Measurements from ENCODE around the gene IGF2BP2. TPM values are rescaled to one million over a fixed set of nuclear protein-coding genes. Genes with fewer than 3 reads are reported as not detected.

Gene IGF2BP2
- total RNA-seq, 1 donor from 2014 or later, result 17.4 TPM

DNA sequence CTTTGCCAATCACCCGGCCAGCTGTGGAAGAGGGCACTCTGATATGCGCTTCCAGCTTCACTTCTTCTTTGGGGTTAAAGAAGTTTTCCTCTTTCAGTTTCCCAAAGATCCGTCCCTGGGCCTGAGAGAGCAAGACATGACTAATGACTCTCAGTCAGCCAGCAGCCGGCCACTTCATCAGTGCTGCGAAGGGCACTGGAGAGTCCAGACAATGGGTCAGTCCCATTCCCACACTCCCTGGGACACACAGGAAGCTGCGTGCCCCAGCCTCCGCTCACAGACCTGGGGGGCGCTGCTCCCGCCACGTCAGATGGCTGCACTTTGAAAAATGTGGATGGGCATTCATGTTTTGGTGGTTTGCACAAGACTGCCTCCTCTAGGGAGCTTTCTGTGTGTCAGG is 175.4 kb downstream of the IGF2BP2 start:
- no peak overlapping the region for H3K4me3 ChIP-seq
- intact Hi-C loops (cut with DNase I), result no loop called here
- H3K9me3 ChIP-seq, result no peaks in the 10 kb centered on the region
- peak; percentile 6 for ATAC-seq
- H3K36me3 ChIP-seq, result no peaks in the 10 kb centered on the region
- H3K4me1 ChIP-seq, result no peaks in the 10 kb centered on the region
- no peaks in the 10 kb centered on the region for H3K27me3 ChIP-seq
- H3K27ac ChIP-seq, result no peak overlapping the region
- TF ChIP-seq CTCF (IDR thresholded peaks at IDR 0.05), result no peak
- no peak for DNase-seq

DNA sequence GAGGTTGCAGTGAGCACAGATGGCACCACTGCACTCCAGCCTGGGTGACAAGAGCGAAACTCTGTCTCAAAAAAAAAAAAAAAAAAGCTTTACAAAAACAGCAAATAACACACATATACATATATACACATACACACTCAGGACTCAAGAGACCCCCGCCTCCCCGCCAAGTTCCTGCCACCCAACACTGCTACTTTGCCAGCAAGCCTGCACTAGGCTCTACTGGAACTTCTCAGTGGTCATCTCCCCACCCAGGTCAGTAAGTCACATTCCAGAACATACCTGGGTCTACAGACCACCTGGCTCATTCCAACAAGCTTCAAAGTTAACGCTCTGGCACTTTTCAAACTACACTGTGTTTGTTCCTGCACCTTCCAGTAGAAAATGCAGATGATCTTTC is 176.4 kb downstream of the IGF2BP2 start:
- ATAC-seq (no peak), DNase-seq (no peak)
- Histone ChIP-seq H3K27ac (no peak overlapping the region), H3K36me3 (no peaks in the 10 kb centered on the region), H3K27me3 (no peaks in the 10 kb centered on the region), H3K9me3 (no peaks in the 10 kb centered on the region), H3K4me1 (no peaks in the 10 kb centered on the region), H3K4me3 (no peak overlapping the region)
- intact Hi-C loops (cut with DNase I), result no loop called here
- no peak for TF ChIP-seq CTCF (IDR thresholded peaks at IDR 0.05)

GRCh38 chr3:185647880-185648210 is 177.0 kb downstream of the IGF2BP2 start:
- no peak overlapping the region for H3K4me3 ChIP-seq
- H3K9me3 ChIP-seq, result no peaks in the 10 kb centered on the region
- DNase-seq (no peak), ATAC-seq (no peak)
- TF ChIP-seq CTCF (IDR thresholded peaks at IDR 0.05), result no peak
- no peak overlapping the region for H3K27ac ChIP-seq
- H3K27me3 ChIP-seq, result no peaks in the 10 kb centered on the region
- no peaks in the 10 kb centered on the region for H3K4me1 ChIP-seq
- intact Hi-C loops (cut with DNase I), result no loop called here
- H3K36me3 ChIP-seq, result no peaks in the 10 kb centered on the region

DNA sequence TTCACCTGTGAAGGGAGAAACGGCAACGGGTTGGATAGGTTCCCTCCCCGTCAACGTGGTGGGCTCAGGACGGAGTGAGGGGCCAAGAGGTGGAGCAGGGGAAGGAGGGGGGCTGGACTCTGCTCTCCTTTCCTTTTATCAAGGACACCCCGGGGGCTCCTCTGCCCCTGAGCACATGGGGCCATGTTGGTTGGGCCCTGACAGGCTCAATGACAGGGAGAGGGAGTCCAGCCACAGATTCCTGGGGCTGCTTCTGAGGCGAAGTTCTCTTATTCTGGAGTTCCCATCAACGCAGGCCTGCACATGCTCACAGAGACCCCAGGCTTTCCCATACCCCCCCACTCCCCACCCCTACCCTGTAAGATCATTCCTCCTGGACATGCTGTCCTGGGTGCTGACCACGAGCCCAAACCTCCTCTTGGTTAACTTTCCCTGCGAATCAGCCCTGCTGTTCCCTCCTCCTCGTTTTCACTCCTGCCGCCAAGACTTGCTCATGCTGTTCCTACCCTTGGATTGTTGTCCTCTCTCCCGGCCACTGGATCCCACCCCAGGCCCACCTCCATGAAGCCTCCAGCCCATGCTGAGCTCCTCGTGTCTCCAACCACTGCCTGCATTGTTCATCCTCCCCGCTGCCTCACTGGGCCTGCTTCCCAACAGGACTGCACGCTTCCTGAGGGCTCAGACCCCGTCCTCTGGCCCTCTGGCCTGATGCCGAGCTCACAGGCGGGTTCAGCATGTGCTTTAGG is 177.5 kb downstream of the IGF2BP2 start:
- Histone ChIP-seq H3K9me3 (no peaks in the 10 kb centered on the region), H3K4me1 (no peaks in the 10 kb centered on the region), H3K27me3 (no peaks in the 10 kb centered on the region), H3K27ac (no peak overlapping the region), H3K36me3 (no peaks in the 10 kb centered on the region), H3K4me3 (no peak overlapping the region)
- TF ChIP-seq CTCF (IDR thresholded peaks at IDR 0.05), result no peak
- DNase-seq (no peak), ATAC-seq (no peak)
- intact Hi-C loops (cut with DNase I), result no loop called here

DNA sequence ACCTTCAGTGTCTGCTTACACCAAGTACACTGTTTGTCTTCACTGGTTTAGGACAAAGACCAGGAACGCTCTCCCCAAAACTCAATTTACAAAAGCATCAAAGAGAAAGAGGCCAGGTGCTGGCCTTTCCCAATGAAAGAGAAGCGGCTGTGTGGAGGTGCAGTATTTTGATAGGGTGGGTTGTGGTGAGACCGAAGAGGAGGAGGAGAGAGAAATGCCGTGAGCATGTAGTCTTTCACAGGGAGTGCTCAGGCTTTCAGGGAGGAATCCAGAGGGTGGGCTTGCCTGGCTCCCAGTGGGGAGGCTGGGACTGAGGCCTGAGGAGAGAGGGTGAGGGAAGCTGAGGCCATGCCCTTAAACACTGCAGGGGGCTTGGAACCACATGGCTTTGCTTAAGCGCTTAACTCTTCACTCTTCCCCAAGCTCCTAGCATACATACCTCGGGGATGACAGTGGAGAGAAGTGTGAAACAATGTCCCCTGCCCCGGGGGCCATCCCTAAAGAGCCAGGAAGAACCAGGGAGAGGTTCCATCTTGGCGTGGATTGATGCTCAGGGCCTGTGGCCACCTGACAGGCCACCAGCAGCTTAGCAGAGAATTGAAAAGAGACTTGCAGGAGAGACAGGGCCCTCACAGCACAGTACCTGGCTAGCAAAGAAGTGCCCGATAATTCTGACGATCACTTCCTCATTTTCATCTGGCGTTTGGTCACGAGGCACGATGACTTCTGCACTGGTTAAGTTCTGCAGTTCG is 178.3 kb downstream of the IGF2BP2 start:
- Histone ChIP-seq H3K36me3 (no peaks in the 10 kb centered on the region), H3K27ac (no peak overlapping the region), H3K4me3 (no peak overlapping the region), H3K9me3 (no peaks in the 10 kb centered on the region), H3K4me1 (no peaks in the 10 kb centered on the region), H3K27me3 (no peaks in the 10 kb centered on the region)
- no peak for TF ChIP-seq CTCF (IDR thresholded peaks at IDR 0.05)
- intact Hi-C loops (cut with DNase I), result no loop called here
- no peak for DNase-seq
- no peak for ATAC-seq
